ENCODE results near the gene HERPUD1.

GRCh38 chr16:56988161-56988947 is 56.4 kb downstream of the HERPUD1 start:
- TF ChIP-seq SMC3 (IDR thresholded peaks at IDR 0.05; ENCODE audit: low read length) (no peak), ZNF780A (CRISPR knock-in tag; IDR thresholded peaks at IDR 0.05) (no peak), POLR2AphosphoS2 (IDR thresholded peaks at IDR 0.05; ENCODE audit: low read depth, low read length) (no peak), EZH2 (conservative IDR thresholded peaks at IDR 0.05; ENCODE audit: low read depth, low read length) (no peak; the same call in 1 of the 2 replicates), ZSCAN20 (CRISPR knock-in tag; IDR thresholded peaks at IDR 0.05; ENCODE audit: borderline replicate concordance) (no peak), GABPA (IDR thresholded peaks at IDR 0.05; ENCODE audit: low read depth, low read length) (no peak), GABPA (CRISPR knock-in tag; IDR thresholded peaks at IDR 0.05; ENCODE audit: low read depth) (no peak), HMG20A (CRISPR knock-in tag; IDR thresholded peaks at IDR 0.05; ENCODE audit: borderline replicate concordance) (no peak), EP300 (IDR thresholded peaks at IDR 0.05; ENCODE audit: low read depth in 2 of 2, low read length in 2 of 2) (no peak), EP300 (CRISPR knock-in tag; IDR thresholded peaks at IDR 0.05; ENCODE audit: borderline replicate concordance) (no peak), ESRRA (CRISPR knock-in tag; IDR thresholded peaks at IDR 0.05; ENCODE audit: low read depth) (no peak)
- TF ChIP-seq, protein P1, sequence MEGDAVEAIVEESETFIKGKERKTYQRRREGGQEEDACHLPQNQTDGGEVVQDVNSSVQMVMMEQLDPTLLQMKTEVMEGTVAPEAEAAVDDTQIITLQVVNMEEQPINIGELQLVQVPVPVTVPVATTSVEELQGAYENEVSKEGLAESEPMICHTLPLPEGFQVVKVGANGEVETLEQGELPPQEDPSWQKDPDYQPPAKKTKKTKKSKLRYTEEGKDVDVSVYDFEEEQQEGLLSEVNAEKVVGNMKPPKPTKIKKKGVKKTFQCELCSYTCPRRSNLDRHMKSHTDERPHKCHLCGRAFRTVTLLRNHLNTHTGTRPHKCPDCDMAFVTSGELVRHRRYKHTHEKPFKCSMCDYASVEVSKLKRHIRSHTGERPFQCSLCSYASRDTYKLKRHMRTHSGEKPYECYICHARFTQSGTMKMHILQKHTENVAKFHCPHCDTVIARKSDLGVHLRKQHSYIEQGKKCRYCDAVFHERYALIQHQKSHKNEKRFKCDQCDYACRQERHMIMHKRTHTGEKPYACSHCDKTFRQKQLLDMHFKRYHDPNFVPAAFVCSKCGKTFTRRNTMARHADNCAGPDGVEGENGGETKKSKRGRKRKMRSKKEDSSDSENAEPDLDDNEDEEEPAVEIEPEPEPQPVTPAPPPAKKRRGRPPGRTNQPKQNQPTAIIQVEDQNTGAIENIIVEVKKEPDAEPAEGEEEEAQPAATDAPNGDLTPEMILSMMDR (CRISPR knock-in tag; IDR thresholded peaks at IDR 0.05), result 0 out of 2 replicates have a peak, but pooled peaks have one; percentile 7
- TF ChIP-seq, protein P2, sequence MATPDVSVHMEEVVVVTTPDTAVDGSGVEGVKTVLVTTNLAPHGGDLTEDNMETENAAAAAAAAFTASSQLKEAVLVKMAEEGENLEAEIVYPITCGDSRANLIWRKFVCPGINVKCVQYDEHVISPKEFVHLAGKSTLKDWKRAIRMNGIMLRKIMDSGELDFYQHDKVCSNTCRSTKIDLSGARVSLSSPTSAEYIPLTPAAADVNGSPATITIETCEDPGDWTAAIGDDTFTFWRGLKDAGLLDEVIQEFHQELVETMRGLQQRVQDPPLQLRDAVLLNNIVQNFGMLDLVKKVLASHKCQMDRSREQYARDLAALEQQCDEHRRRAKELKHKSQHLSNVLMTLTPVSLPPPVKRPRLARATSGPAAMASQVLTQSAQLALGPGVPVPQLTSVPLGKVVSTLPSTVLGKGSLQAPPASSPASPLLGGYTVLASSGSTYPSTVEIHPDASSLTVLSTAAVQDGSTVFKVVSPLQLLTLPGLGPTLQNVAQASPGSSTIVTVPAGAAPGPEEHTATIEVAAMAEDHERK (CRISPR knock-in tag; IDR thresholded peaks at IDR 0.05; ENCODE audit: low read depth), result no peak
